ENCODE data around the gene USP10.

The USP10 gene

GRCh38 chr16:84667600-84668309 is 32.0 kb upstream of the USP10 start:
- Histone ChIP-seq H3K79me1 (ENCODE audit: low read length) (no peaks in the 10 kb centered on the region), H3K36me3 (ENCODE audit: control insufficient read depth in 1 of 2, insufficient read depth in 2 of 2, low read length in 2 of 2) (peaks cover 6 to 20% of the 10 kb centered on the region in 2 experiments), H3K4me2 (ENCODE audit: low read length) (no peak overlapping the region), H2BK5ac (ENCODE audit: low read depth, low read length, poor library complexity) (no peak overlapping the region), H3K4me3 (ENCODE audit: low read depth, low read length) (no peak overlapping the region), H3K14ac (ENCODE audit: low read length) (no peak overlapping the region), H3K27ac (ENCODE audit: low read depth, low read length) (no peak overlapping the region), H3K18ac (ENCODE audit: low read length) (no peak overlapping the region), H3K27me3 (ENCODE audit: insufficient read depth, low read length) (no peaks in the 10 kb centered on the region), H4K91ac (ENCODE audit: low read depth, low read length) (no peak overlapping the region), H4K12ac (ENCODE audit: low read depth, low read length) (no peak overlapping the region), H4K8ac (ENCODE audit: low read depth, low read length) (no peak overlapping the region), H2BK120ac (ENCODE audit: insufficient read depth, low read length, poor library complexity) (no peak overlapping the region), H3K9me3 (ENCODE audit: insufficient read depth, low read depth, low read length) (no peaks in the 10 kb centered on the region), H3K79me2 (ENCODE audit: control insufficient read depth, insufficient read depth, low read length, poor library complexity) (no peaks in the 10 kb centered on the region), H3K23ac (ENCODE audit: low read length) (no peak overlapping the region), H3K4ac (ENCODE audit: low read depth, low read length) (no peak overlapping the region), H2AFZ (ENCODE audit: insufficient read depth, low read length, poor library complexity) (no peak overlapping the region), H3K4me1 (ENCODE audit: control insufficient read depth in 1 of 2, insufficient read depth in 2 of 2, low read length in 2 of 2) (no peaks in the 10 kb centered on the region), H3K9ac (ENCODE audit: low read length) (no peak overlapping the region), H2AK5ac (ENCODE audit: low read length) (no peak overlapping the region), H2BK12ac (ENCODE audit: low read length) (no peak overlapping the region)
- no CpG with 5 or more reads among the region's 16 CpGs for WGBS (ENCODE audit: extremely low coverage, insufficient coverage, insufficient read length)
- DNase-seq: no peak

GRCh38 chr16:84670063-84670462 is 29.7 kb upstream of the USP10 start:
- Histone ChIP-seq H3K4ac (ENCODE audit: low read depth, low read length) (no peak overlapping the region), H3K4me3 (ENCODE audit: low read depth, low read length) (no peak overlapping the region), H3K79me1 (ENCODE audit: low read length) (no peaks in the 10 kb centered on the region), H3K4me1 (ENCODE audit: control insufficient read depth in 1 of 2, insufficient read depth in 2 of 2, low read length in 2 of 2) (no peaks in the 10 kb centered on the region), H3K9ac (ENCODE audit: low read length) (no peak overlapping the region), H2AK5ac (ENCODE audit: low read length) (no peak overlapping the region), H3K18ac (ENCODE audit: low read length) (no peak overlapping the region), H3K23ac (ENCODE audit: low read length) (no peak overlapping the region), H3K36me3 (ENCODE audit: control insufficient read depth in 1 of 2, insufficient read depth in 2 of 2, low read length in 2 of 2) (peaks cover 0 to 8% of the 10 kb centered on the region in 2 experiments), H4K8ac (ENCODE audit: low read depth, low read length) (no peak overlapping the region), H3K79me2 (ENCODE audit: control insufficient read depth, insufficient read depth, low read length, poor library complexity) (no peaks in the 10 kb centered on the region), H3K27ac (ENCODE audit: low read depth, low read length) (no peak overlapping the region), H3K9me3 (ENCODE audit: insufficient read depth, low read depth, low read length) (no peaks in the 10 kb centered on the region), H3K27me3 (ENCODE audit: insufficient read depth, low read length) (no peaks in the 10 kb centered on the region), H3K4me2 (ENCODE audit: low read length) (no peak overlapping the region), H2BK12ac (ENCODE audit: low read length) (no peak overlapping the region), H2BK120ac (ENCODE audit: insufficient read depth, low read length, poor library complexity) (no peak overlapping the region), H4K91ac (ENCODE audit: low read depth, low read length) (no peak overlapping the region), H3K14ac (ENCODE audit: low read length) (no peak overlapping the region), H2BK5ac (ENCODE audit: low read depth, low read length, poor library complexity) (no peak overlapping the region), H4K12ac (ENCODE audit: low read depth, low read length) (no peak overlapping the region), H2AFZ (ENCODE audit: insufficient read depth, low read length, poor library complexity) (no peak overlapping the region)
- DNase-seq: no peak
- WGBS (ENCODE audit: extremely low coverage, insufficient coverage, insufficient read length): no CpG with 5 or more reads among the region's 12 CpGs

- Histone ChIP-seq H3K4me1 (ENCODE audit: control insufficient read depth in 1 of 2, insufficient read depth in 2 of 2, low read length in 2 of 2) (no peaks in the 10 kb centered on the region), H3K79me2 (ENCODE audit: control insufficient read depth, insufficient read depth, low read length, poor library complexity) (no peaks in the 10 kb centered on the region), H3K18ac (ENCODE audit: low read length) (no peak overlapping the region), H3K36me3 (ENCODE audit: control insufficient read depth in 1 of 2, insufficient read depth in 2 of 2, low read length in 2 of 2) (no peaks in the 10 kb centered on the region), H2BK12ac (ENCODE audit: low read length) (no peak overlapping the region), H3K79me1 (ENCODE audit: low read length) (no peaks in the 10 kb centered on the region), H3K14ac (ENCODE audit: low read length) (no peak overlapping the region), H3K4ac (ENCODE audit: low read depth, low read length) (no peak overlapping the region), H3K4me3 (ENCODE audit: low read depth, low read length) (no peak overlapping the region), H3K9ac (ENCODE audit: low read length) (no peak overlapping the region), H4K91ac (ENCODE audit: low read depth, low read length) (no peak overlapping the region), H3K23ac (ENCODE audit: low read length) (no peak overlapping the region), H3K27ac (ENCODE audit: low read depth, low read length) (no peak overlapping the region), H2BK5ac (ENCODE audit: low read depth, low read length, poor library complexity) (no peak overlapping the region), H2BK120ac (ENCODE audit: insufficient read depth, low read length, poor library complexity) (no peak overlapping the region), H2AFZ (ENCODE audit: insufficient read depth, low read length, poor library complexity) (no peak overlapping the region), H4K8ac (ENCODE audit: low read depth, low read length) (no peak overlapping the region), H3K27me3 (ENCODE audit: insufficient read depth, low read length) (no peaks in the 10 kb centered on the region), H2AK5ac (ENCODE audit: low read length) (no peak overlapping the region), H4K12ac (ENCODE audit: low read depth, low read length) (no peak overlapping the region), H3K4me2 (ENCODE audit: low read length) (no peak overlapping the region), H3K9me3 (ENCODE audit: insufficient read depth, low read depth, low read length) (no peaks in the 10 kb centered on the region)
- WGBS (ENCODE audit: extremely low coverage, insufficient coverage, insufficient read length): no CpG with 5 or more reads among the region's 26 CpGs
- peak; percentile 86 to 94 for DNase-seq
Measured at GRCh38 chr16:84672276-84673202, 27.3 kb upstream of the USP10 start.

GRCh38 chr16:84673203-84673535 is 26.6 kb upstream of the USP10 start:
- Histone ChIP-seq H2AK5ac (ENCODE audit: low read length) (no peak overlapping the region), H3K27me3 (ENCODE audit: insufficient read depth, low read length) (no peaks in the 10 kb centered on the region), H3K9ac (ENCODE audit: low read length) (no peak overlapping the region), H3K4me2 (ENCODE audit: low read length) (no peak overlapping the region), H3K14ac (ENCODE audit: low read length) (no peak overlapping the region), H3K79me1 (ENCODE audit: low read length) (no peaks in the 10 kb centered on the region), H3K27ac (ENCODE audit: low read depth, low read length) (no peak overlapping the region), H4K8ac (ENCODE audit: low read depth, low read length) (no peak overlapping the region), H3K36me3 (ENCODE audit: control insufficient read depth in 1 of 2, insufficient read depth in 2 of 2, low read length in 2 of 2) (no peaks in the 10 kb centered on the region), H3K18ac (ENCODE audit: low read length) (no peak overlapping the region), H3K4ac (ENCODE audit: low read depth, low read length) (no peak overlapping the region), H3K4me3 (ENCODE audit: low read depth, low read length) (no peak overlapping the region), H3K9me3 (ENCODE audit: insufficient read depth, low read depth, low read length) (no peaks in the 10 kb centered on the region), H3K4me1 (ENCODE audit: control insufficient read depth in 1 of 2, insufficient read depth in 2 of 2, low read length in 2 of 2) (no peaks in the 10 kb centered on the region), H3K79me2 (ENCODE audit: control insufficient read depth, insufficient read depth, low read length, poor library complexity) (no peaks in the 10 kb centered on the region), H2AFZ (ENCODE audit: insufficient read depth, low read length, poor library complexity) (no peak overlapping the region), H2BK5ac (ENCODE audit: low read depth, low read length, poor library complexity) (no peak overlapping the region), H4K12ac (ENCODE audit: low read depth, low read length) (no peak overlapping the region), H2BK120ac (ENCODE audit: insufficient read depth, low read length, poor library complexity) (no peak overlapping the region), H4K91ac (ENCODE audit: low read depth, low read length) (no peak overlapping the region), H3K23ac (ENCODE audit: low read length) (no peak overlapping the region), H2BK12ac (ENCODE audit: low read length) (no peak overlapping the region)
- no CpG with 5 or more reads among the region's 3 CpGs for WGBS (ENCODE audit: extremely low coverage, insufficient coverage, insufficient read length)
- DNase-seq: peak; percentile 71

Data from trophoblast cell (in vitro differentiated cells and primary cell).